HuH-7.5 (cell line): ENCODE measurements around the gene PTPRN.

ENCODE experiments used
- DNase-seq: peaks from one replicate; pipeline ENCODE4 v3.0.0; 2011; ENCODE audit warnings: low spot score

PTPRN gene

GRCh38 chr2:219308142-219309101, 779 bp downstream of the PTPRN start:
- peak; percentile 86 for DNase-seq

GRCh38 chr2:219306047-219306446, 3.2 kb downstream of the PTPRN start:
- DNase-seq = no peak

GRCh38 chr2:219304223-219304622, 5.0 kb downstream of the PTPRN start:
- no peak for DNase-seq

- DNase-seq = no peak
Measured at GRCh38 chr2:219302412-219302968, 6.7 kb downstream of the PTPRN start.

GRCh38 chr2:219300022-219300421, 9.2 kb downstream of the PTPRN start:
- no peak for DNase-seq

GRCh38 chr2:219299372-219299760, 9.8 kb downstream of the PTPRN start:
- no peak for DNase-seq

GRCh38 chr2:219298759-219299371, 10.3 kb downstream of the PTPRN start:
- DNase-seq = peak; percentile 96

- no peak for DNase-seq
Measured at GRCh38 chr2:219297766-219298456, 11.3 kb downstream of the PTPRN start.

GRCh38 chr2:219296631-219297391, 12.4 kb downstream of the PTPRN start:
- peak; percentile 2 for DNase-seq

GRCh38 chr2:219296142-219296541, 13.1 kb downstream of the PTPRN start:
- peak; percentile 3 for DNase-seq

- peak; percentile 97 for DNase-seq
Measured at GRCh38 chr2:219294356-219295351, 14.5 kb downstream of the PTPRN start.

- no peak for DNase-seq
Measured at GRCh38 chr2:219293736-219294231, 15.4 kb downstream of the PTPRN start.

- DNase-seq = no peak
Measured at GRCh38 chr2:219292616-219293015, 16.6 kb downstream of the PTPRN start.

GRCh38 chr2:219291910-219292490, 17.2 kb downstream of the PTPRN start:
- DNase-seq = peak; percentile 4

- DNase-seq = peak; percentile 7
Measured at GRCh38 chr2:219291394-219291793, 17.8 kb downstream of the PTPRN start.

- DNase-seq = peak; percentile 6
Measured at GRCh38 chr2:219290381-219291171, 18.6 kb downstream of the PTPRN start.

GRCh38 chr2:219289537-219290361, 19.5 kb downstream of the PTPRN start:
- DNase-seq = peak; percentile 5

- peak; percentile 3 for DNase-seq
Measured at GRCh38 chr2:219289195-219289536, 20.0 kb downstream of the PTPRN start.
